ENCODE measurements around the gene FRMPD2.

FRMPD2 gene

GRCh38 chr10:48197236-48197899 lies 77.1 kb downstream of the FRMPD2 start:
- Histone ChIP-seq H3K79me2 (ENCODE audit: insufficient read depth, low read length) (no peaks in the 10 kb centered on the region), H3K9me2 (replicated peaks; ENCODE audit: low read depth, low read length) (no peaks in the 10 kb centered on the region), H3K4me2 (ENCODE audit: low read depth, low read length, poor library complexity, severe bottlenecking) (no peak overlapping the region), H3K4me3 (ENCODE audit: low read length, poor library complexity, severe bottlenecking) (no peak overlapping the region), H3K27me3 (ENCODE audit: insufficient read depth, low read length, poor library complexity, severe bottlenecking) (peaks cover 78% of the 10 kb centered on the region), H4K20me1 (ENCODE audit: insufficient read depth, low read length, poor library complexity, severe bottlenecking) (no peaks in the 10 kb centered on the region), H3K4me1 (ENCODE audit: insufficient read depth, low read length, poor library complexity, severe bottlenecking) (no peaks in the 10 kb centered on the region), H3F3A (ENCODE audit: low read depth) (no peaks in the 10 kb centered on the region), H3K36me3 (ENCODE audit: insufficient read depth, low read length) (no peaks in the 10 kb centered on the region), H2AFZ (ENCODE audit: low read length) (no peak overlapping the region), H3K9me3 (ENCODE audit: insufficient read depth, low read depth, low read length) (no peaks in the 10 kb centered on the region), H3K9ac (ENCODE audit: low read depth, low read length, poor library complexity, severe bottlenecking) (no peak overlapping the region)
- no peak for TF ChIP-seq EZH2phosphoT487 (IDR thresholded peaks at IDR 0.05; ENCODE audit: borderline replicate concordance)
- TF ChIP-seq, protein P1, sequence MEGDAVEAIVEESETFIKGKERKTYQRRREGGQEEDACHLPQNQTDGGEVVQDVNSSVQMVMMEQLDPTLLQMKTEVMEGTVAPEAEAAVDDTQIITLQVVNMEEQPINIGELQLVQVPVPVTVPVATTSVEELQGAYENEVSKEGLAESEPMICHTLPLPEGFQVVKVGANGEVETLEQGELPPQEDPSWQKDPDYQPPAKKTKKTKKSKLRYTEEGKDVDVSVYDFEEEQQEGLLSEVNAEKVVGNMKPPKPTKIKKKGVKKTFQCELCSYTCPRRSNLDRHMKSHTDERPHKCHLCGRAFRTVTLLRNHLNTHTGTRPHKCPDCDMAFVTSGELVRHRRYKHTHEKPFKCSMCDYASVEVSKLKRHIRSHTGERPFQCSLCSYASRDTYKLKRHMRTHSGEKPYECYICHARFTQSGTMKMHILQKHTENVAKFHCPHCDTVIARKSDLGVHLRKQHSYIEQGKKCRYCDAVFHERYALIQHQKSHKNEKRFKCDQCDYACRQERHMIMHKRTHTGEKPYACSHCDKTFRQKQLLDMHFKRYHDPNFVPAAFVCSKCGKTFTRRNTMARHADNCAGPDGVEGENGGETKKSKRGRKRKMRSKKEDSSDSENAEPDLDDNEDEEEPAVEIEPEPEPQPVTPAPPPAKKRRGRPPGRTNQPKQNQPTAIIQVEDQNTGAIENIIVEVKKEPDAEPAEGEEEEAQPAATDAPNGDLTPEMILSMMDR (conservative IDR thresholded peaks at IDR 0.05; ENCODE audit: low read length): no peak

DNA sequence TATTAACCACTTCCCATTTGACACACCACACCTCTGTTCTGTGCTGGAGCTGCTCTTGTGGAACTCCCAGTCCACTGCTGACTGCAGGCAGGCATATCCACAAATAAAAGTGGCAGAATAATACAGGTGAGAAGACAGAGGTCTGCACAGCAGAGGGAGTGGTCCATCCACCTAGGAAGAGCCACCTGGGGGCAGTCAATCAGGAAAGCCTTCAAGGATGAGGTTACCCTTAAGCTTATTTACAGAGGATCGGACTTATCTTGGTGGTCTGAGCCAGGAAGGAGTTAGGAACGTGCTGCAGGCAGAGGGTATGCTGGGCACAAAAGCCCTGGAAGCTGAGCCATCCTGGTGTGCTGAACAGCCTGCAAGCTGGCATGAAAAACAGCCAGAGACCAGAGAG lies 78.7 kb downstream of the FRMPD2 start:
- no peaks in the 10 kb centered on the region for H4K20me1 ChIP-seq (ENCODE audit: insufficient read depth, low read length, poor library complexity, severe bottlenecking)
- H3K4me1 ChIP-seq (ENCODE audit: insufficient read depth, low read length, poor library complexity, severe bottlenecking): no peaks in the 10 kb centered on the region
- TF ChIP-seq, protein P1 (conservative IDR thresholded peaks at IDR 0.05; ENCODE audit: low read length): no peak
- no peak for TF ChIP-seq EZH2phosphoT487 (IDR thresholded peaks at IDR 0.05; ENCODE audit: borderline replicate concordance)
- H3K4me3 ChIP-seq (ENCODE audit: low read length, poor library complexity, severe bottlenecking): no peak overlapping the region
- H3K36me3 ChIP-seq (ENCODE audit: insufficient read depth, low read length): no peaks in the 10 kb centered on the region
- peaks cover 70% of the 10 kb centered on the region for H3K27me3 ChIP-seq (ENCODE audit: insufficient read depth, low read length, poor library complexity, severe bottlenecking)
- no peaks in the 10 kb centered on the region for H3K9me3 ChIP-seq (ENCODE audit: insufficient read depth, low read depth, low read length)
- H3K9me2 ChIP-seq (replicated peaks; ENCODE audit: low read depth, low read length): no peaks in the 10 kb centered on the region
- no peaks in the 10 kb centered on the region for H3F3A ChIP-seq (ENCODE audit: low read depth)
- no peak overlapping the region for H3K4me2 ChIP-seq (ENCODE audit: low read depth, low read length, poor library complexity, severe bottlenecking)
- no peak overlapping the region for H2AFZ ChIP-seq (ENCODE audit: low read length)
- no peak overlapping the region for H3K9ac ChIP-seq (ENCODE audit: low read depth, low read length, poor library complexity, severe bottlenecking)
- no peaks in the 10 kb centered on the region for H3K79me2 ChIP-seq (ENCODE audit: insufficient read depth, low read length)

- TF ChIP-seq, protein P1 (conservative IDR thresholded peaks at IDR 0.05; ENCODE audit: low read length): no peak
- no peak for TF ChIP-seq EZH2phosphoT487 (IDR thresholded peaks at IDR 0.05; ENCODE audit: borderline replicate concordance)
Observed at GRCh38 chr10:48194830-48195229, 79.7 kb downstream of the FRMPD2 start.

More at GRCh38 chr10:48194830-48195229, 79.7 kb downstream of the FRMPD2 start:
- H3K4me1 ChIP-seq (ENCODE audit: insufficient read depth, low read length, poor library complexity, severe bottlenecking): no peaks in the 10 kb centered on the region
- H3F3A ChIP-seq (ENCODE audit: low read depth): no peaks in the 10 kb centered on the region
- no peaks in the 10 kb centered on the region for H3K9me2 ChIP-seq (replicated peaks; ENCODE audit: low read depth, low read length)
- H3K79me2 ChIP-seq (ENCODE audit: insufficient read depth, low read length): no peaks in the 10 kb centered on the region
- H3K9me3 ChIP-seq (ENCODE audit: insufficient read depth, low read depth, low read length): no peaks in the 10 kb centered on the region
- H4K20me1 ChIP-seq (ENCODE audit: insufficient read depth, low read length, poor library complexity, severe bottlenecking): no peaks in the 10 kb centered on the region
- H3K4me3 ChIP-seq (ENCODE audit: low read length, poor library complexity, severe bottlenecking): no peak overlapping the region
- H3K27me3 ChIP-seq (ENCODE audit: insufficient read depth, low read length, poor library complexity, severe bottlenecking): peaks cover 64% of the 10 kb centered on the region
- H3K36me3 ChIP-seq (ENCODE audit: insufficient read depth, low read length): no peaks in the 10 kb centered on the region
- no peak overlapping the region for H2AFZ ChIP-seq (ENCODE audit: low read length)
- H3K4me2 ChIP-seq (ENCODE audit: low read depth, low read length, poor library complexity, severe bottlenecking): no peak overlapping the region
- no peak overlapping the region for H3K9ac ChIP-seq (ENCODE audit: low read depth, low read length, poor library complexity, severe bottlenecking)

Data from Loucy (cell line).